Activated CD4-positive, alpha-beta T cell treated with anti-CD3 and anti-CD28 coated beads for 1 hour (primary cell): ENCODE results near the gene TNRC6C.

Experiments used
- DNase-seq: peaks from one replicate; pipeline ENCODE4 v3.0.0-alpha.2; 2020

TNRC6C gene

GRCh38 chr17:78092794-78093324 is 134.4 kb downstream of the TNRC6C start:
- DNase-seq = no peak

GRCh38 chr17:78095035-78095434 is 136.5 kb downstream of the TNRC6C start:
- DNase-seq = no peak

- DNase-seq = no peak
These were observed 137.6 kb downstream of the TNRC6C start for GRCh38 chr17:78096093-78096492.

- no peak for DNase-seq
These were observed 142.6 kb downstream of the TNRC6C start for GRCh38 chr17:78101112-78101511.

GRCh38 chr17:78101542-78101941 is 143.0 kb downstream of the TNRC6C start:
- DNase-seq = no peak

- DNase-seq = no peak
These were observed 144.8 kb downstream of the TNRC6C start for GRCh38 chr17:78103311-78103710.

GRCh38 chr17:78104540-78104941 is 146.0 kb downstream of the TNRC6C start:
- no peak for DNase-seq

- DNase-seq = no peak
These were observed 146.6 kb downstream of the TNRC6C start for GRCh38 chr17:78105101-78105500.

- no peak for DNase-seq
These were observed 147.0 kb downstream of the TNRC6C start for GRCh38 chr17:78105551-78105950.

GRCh38 chr17:78106211-78106610 is 147.7 kb downstream of the TNRC6C start:
- DNase-seq = no peak

GRCh38 chr17:78107457-78107856 is 149.0 kb downstream of the TNRC6C start:
- DNase-seq = no peak

GRCh38 chr17:78107976-78108725 is 149.6 kb downstream of the TNRC6C start:
- no peak for DNase-seq

- DNase-seq = no peak
These were observed 150.4 kb downstream of the TNRC6C start for GRCh38 chr17:78108726-78109488.

- DNase-seq = no peak
These were observed 150.9 kb downstream of the TNRC6C start for GRCh38 chr17:78109489-78109761.

GRCh38 chr17:78110363-78111015 is 152.0 kb downstream of the TNRC6C start:
- no peak for DNase-seq

GRCh38 chr17:78111016-78111726 is 152.7 kb downstream of the TNRC6C start:
- no peak for DNase-seq

GRCh38 chr17:78111727-78112517 is 153.4 kb downstream of the TNRC6C start:
- no peak for DNase-seq

- peak; percentile 63 for DNase-seq
These were observed 154.3 kb downstream of the TNRC6C start for GRCh38 chr17:78112518-78113471.

GRCh38 chr17:78113804-78114785 is 155.6 kb downstream of the TNRC6C start:
- no peak for DNase-seq
